OCI-M1 (cell line): ENCODE measurements around the gene RMDN2.
"Not testable (repeated sequence)": the region's sequence is repeated elsewhere in the genome, so short reads cannot be mapped to it uniquely, and the experiment has no call there.

Source experiments
- DNase-seq: peaks from one replicate; lab custom pipeline; 2025; lab: John Stamatoyannopoulos, UW

RMDN2 gene

GRCh38 chr2:37993143-37993542, 68.1 kb downstream of the RMDN2 start:
- DNase-seq: peak; percentile 13

GRCh38 chr2:37997629-37998028, 72.5 kb downstream of the RMDN2 start:
- no peak for DNase-seq

- no peak for DNase-seq
Observed at GRCh38 chr2:38000485-38001222, 75.6 kb downstream of the RMDN2 start.

- not testable (repeated sequence) for DNase-seq
Observed at GRCh38 chr2:38010187-38010586, 85.1 kb downstream of the RMDN2 start.

GRCh38 chr2:38010995-38011394, 85.9 kb downstream of the RMDN2 start:
- DNase-seq: no peak

- no peak for DNase-seq
Observed at GRCh38 chr2:38013158-38013752, 88.2 kb downstream of the RMDN2 start.

GRCh38 chr2:38016219-38016618, 91.1 kb downstream of the RMDN2 start:
- peak; percentile 30 for DNase-seq

- no peak for DNase-seq
Observed at GRCh38 chr2:38017836-38018235, 92.7 kb downstream of the RMDN2 start.

- DNase-seq: not testable (repeated sequence)
Observed at GRCh38 chr2:38020359-38021069, 95.4 kb downstream of the RMDN2 start.

- no peak for DNase-seq
Observed at GRCh38 chr2:38021589-38021988, 96.5 kb downstream of the RMDN2 start.

GRCh38 chr2:38026846-38027245, 101.8 kb downstream of the RMDN2 start:
- DNase-seq: no peak

- no peak for DNase-seq
Observed at GRCh38 chr2:38028829-38029228, 103.7 kb downstream of the RMDN2 start.

GRCh38 chr2:38029512-38029911, 104.4 kb downstream of the RMDN2 start:
- DNase-seq: no peak

- no peak for DNase-seq
Observed at GRCh38 chr2:38030635-38031355, 105.7 kb downstream of the RMDN2 start.

GRCh38 chr2:38032946-38033345, 107.9 kb downstream of the RMDN2 start:
- peak; percentile 9 for DNase-seq

- DNase-seq: no peak
Observed at GRCh38 chr2:38033646-38034045, 108.6 kb downstream of the RMDN2 start.

GRCh38 chr2:38035968-38036367, 110.9 kb downstream of the RMDN2 start:
- no peak for DNase-seq

GRCh38 chr2:38037325-38037724, 112.2 kb downstream of the RMDN2 start:
- no peak for DNase-seq

- no peak for DNase-seq
Observed at GRCh38 chr2:38037757-38038621, 112.9 kb downstream of the RMDN2 start.

- no peak for DNase-seq
Observed at GRCh38 chr2:38038682-38039081, 113.6 kb downstream of the RMDN2 start.

- no peak for DNase-seq
Observed at GRCh38 chr2:38039121-38039910, 114.2 kb downstream of the RMDN2 start.
